Rectal smooth muscle tissue (tissue), 1 donor: ENCODE data around the gene KDM1A.

Experiments
- H3K27ac ChIP-seq: one replicate; pipeline ENCODE4 v1.7.0; 2013; ENCODE audit warnings: low read depth, low read length, inconsistent platforms
- H3K27me3 ChIP-seq: one replicate; pipeline ENCODE4 v1.7.0; 2013; ENCODE audit warnings: low read length; ENCODE audit not compliant: control insufficient read depth, insufficient read depth
- H3K36me3 ChIP-seq: one replicate; pipeline ENCODE4 v1.7.0; 2013; ENCODE audit warnings: low read length; ENCODE audit not compliant: control insufficient read depth, insufficient read depth
- H3K4me1 ChIP-seq: one replicate; pipeline ENCODE4 v1.7.0; 2013; ENCODE audit warnings: low read length; ENCODE audit not compliant: control insufficient read depth, insufficient read depth
- H3K4me3 ChIP-seq: one replicate; pipeline ENCODE4 v1.7.0; 2013; ENCODE audit warnings: low read length
- H3K9ac ChIP-seq: one replicate; pipeline ENCODE4 v1.7.0; 2013; ENCODE audit warnings: low read length

KDM1A gene

GRCh38 chr1:23051290-23051909, 32.1 kb downstream of the KDM1A start:
- Histone ChIP-seq H3K27ac (no peak overlapping the region), H3K36me3 (peaks cover 3% of the 10 kb centered on the region), H3K27me3 (no peaks in the 10 kb centered on the region), H3K9ac (no peak overlapping the region), H3K4me1 (no peaks in the 10 kb centered on the region), H3K4me3 (no peak overlapping the region)

GRCh38 chr1:23057301-23057700, 38.0 kb downstream of the KDM1A start:
- Histone ChIP-seq H3K27me3 (no peaks in the 10 kb centered on the region), H3K4me3 (no peak overlapping the region), H3K36me3 (peaks cover 3% of the 10 kb centered on the region), H3K9ac (no peak overlapping the region), H3K27ac (no peak overlapping the region), H3K4me1 (no peaks in the 10 kb centered on the region)

DNA sequence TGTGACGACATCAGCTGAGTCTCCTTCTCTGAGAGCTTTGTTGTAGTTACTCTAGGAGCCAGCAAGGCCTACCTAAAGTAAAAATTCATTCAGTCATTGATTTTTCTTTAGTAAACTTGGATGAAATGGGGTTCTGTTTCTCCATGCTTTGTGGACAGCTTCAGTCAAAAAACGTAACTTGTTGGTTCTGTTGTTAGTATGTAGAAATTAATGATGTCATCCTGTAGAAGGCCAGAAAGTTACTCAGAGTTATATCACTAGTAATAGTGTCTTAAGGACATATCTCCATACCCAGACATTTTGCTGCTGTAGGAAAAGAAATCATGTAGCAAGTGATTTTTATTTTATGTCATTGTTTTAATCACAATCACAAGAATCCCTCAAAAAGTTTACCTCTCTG, 43.0 kb downstream of the KDM1A start:
- no peaks in the 10 kb centered on the region for H3K27me3 ChIP-seq
- no peak overlapping the region for H3K27ac ChIP-seq
- no peaks in the 10 kb centered on the region for H3K4me1 ChIP-seq
- H3K36me3 ChIP-seq: peaks cover 10% of the 10 kb centered on the region
- H3K4me3 ChIP-seq: no peak overlapping the region
- no peak overlapping the region for H3K9ac ChIP-seq

- no peak overlapping the region for H3K9ac ChIP-seq
- H3K4me3 ChIP-seq: no peak overlapping the region
- H3K36me3 ChIP-seq: peaks cover 13% of the 10 kb centered on the region
- H3K4me1 ChIP-seq: no peaks in the 10 kb centered on the region
- H3K27me3 ChIP-seq: no peaks in the 10 kb centered on the region
- H3K27ac ChIP-seq: no peak overlapping the region
Measured at GRCh38 chr1:23065385-23065784, 46.1 kb downstream of the KDM1A start.

DNA sequence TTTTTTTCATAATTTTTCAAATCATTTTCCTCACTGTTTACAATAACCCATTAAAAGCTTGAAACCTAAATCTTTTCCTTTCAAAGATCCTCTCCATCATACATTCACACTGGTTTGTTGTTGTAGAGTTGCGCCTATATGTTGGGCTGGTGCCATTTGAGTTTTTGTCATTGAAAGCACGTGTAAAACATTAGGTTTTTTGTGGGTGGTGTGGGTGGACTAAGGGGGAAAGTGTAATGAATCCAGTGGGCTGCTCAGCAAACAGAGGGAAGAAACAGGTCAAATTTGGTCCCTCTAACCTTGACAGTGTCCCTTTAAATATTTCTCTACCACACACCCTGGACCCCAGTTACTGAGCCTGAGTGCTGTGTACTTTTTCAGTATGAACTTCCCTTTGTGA, 46.8 kb downstream of the KDM1A start:
- Histone ChIP-seq H3K27ac (no peak overlapping the region), H3K36me3 (peaks cover 13% of the 10 kb centered on the region), H3K4me1 (no peaks in the 10 kb centered on the region), H3K27me3 (no peaks in the 10 kb centered on the region), H3K9ac (no peak overlapping the region), H3K4me3 (no peak overlapping the region)

DNA sequence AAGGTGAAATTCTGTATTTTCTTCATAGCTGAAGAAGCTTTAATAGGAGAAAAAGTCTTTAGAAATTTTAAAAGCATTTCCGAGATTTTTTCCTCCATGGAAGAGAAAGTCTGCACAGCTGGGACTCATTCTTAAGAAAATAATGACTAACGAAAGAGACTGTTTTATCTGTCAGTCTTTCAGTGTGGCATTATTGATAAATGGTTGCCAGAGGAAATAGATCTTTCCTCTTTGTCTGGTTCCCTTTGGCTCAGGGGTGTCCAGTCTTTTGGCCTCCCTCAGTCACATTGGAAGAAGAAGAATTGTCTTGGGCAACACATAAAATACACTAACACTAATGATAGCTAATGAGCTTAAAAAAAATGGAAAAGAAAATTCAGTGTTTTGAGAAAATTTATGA, 49.9 kb downstream of the KDM1A start:
- Histone ChIP-seq H3K27me3 (no peaks in the 10 kb centered on the region), H3K9ac (no peak overlapping the region), H3K4me1 (no peaks in the 10 kb centered on the region), H3K36me3 (peaks cover 14% of the 10 kb centered on the region), H3K27ac (no peak overlapping the region), H3K4me3 (no peak overlapping the region)

GRCh38 chr1:23069675-23070074, 50.4 kb downstream of the KDM1A start:
- Histone ChIP-seq H3K9ac (no peak overlapping the region), H3K27me3 (no peaks in the 10 kb centered on the region), H3K4me3 (no peak overlapping the region), H3K27ac (no peak overlapping the region), H3K36me3 (peaks cover 14% of the 10 kb centered on the region), H3K4me1 (no peaks in the 10 kb centered on the region)

DNA sequence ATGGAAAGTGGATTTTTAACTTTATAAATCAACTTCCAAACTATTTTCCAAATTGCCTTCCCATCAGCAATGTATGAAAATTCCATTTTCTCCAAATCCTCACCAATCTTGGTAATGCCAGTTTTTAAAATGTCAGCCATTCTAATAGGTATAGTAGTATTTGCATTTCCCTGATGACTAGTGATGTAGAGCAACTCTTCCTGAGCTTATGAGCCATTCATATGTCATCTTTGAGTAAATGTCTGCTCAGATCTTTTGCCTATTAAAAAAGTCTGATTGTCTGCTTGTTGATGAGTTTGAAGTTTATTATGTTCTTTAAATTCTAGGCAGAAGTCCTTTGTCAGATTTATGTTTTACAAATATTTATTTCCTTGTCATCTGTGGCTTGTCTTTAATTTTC, 54.7 kb downstream of the KDM1A start:
- Histone ChIP-seq H3K27ac (no peak overlapping the region), H3K9ac (no peak overlapping the region), H3K4me3 (no peak overlapping the region), H3K4me1 (no peaks in the 10 kb centered on the region), H3K27me3 (no peaks in the 10 kb centered on the region), H3K36me3 (peaks cover 17% of the 10 kb centered on the region)

DNA sequence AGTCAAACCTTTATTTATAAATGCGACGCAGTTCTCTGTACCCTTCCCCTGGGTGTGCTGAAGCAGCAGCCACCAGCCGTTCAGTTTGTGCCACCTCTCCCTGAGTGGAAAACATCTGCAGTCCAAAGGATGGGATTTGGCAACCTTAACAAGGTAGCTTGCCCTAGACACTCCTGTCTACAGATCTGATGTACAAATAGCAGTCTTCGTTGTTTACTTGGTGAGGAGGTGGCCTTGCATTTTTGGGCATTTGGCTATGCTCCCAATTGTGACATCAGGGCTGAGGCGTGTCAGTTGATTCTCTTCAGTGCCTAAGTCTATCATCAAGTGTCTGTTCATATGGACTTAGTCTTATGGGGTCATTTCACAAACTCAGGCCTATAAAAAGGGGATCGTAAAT, 59.8 kb downstream of the KDM1A start:
- Histone ChIP-seq H3K27ac (no peak overlapping the region), H3K9ac (no peak overlapping the region), H3K4me3 (no peak overlapping the region), H3K27me3 (no peaks in the 10 kb centered on the region), H3K36me3 (peaks cover 33% of the 10 kb centered on the region), H3K4me1 (no peaks in the 10 kb centered on the region)

- Histone ChIP-seq H3K9ac (no peak overlapping the region), H3K27me3 (no peaks in the 10 kb centered on the region), H3K27ac (no peak overlapping the region), H3K4me3 (no peak overlapping the region), H3K4me1 (no peaks in the 10 kb centered on the region), H3K36me3 (peaks cover 38% of the 10 kb centered on the region)
Measured at GRCh38 chr1:23080885-23081284, 61.6 kb downstream of the KDM1A start.

- Histone ChIP-seq H3K27ac (no peak overlapping the region), H3K36me3 (peaks cover 38% of the 10 kb centered on the region), H3K27me3 (no peaks in the 10 kb centered on the region), H3K4me1 (no peaks in the 10 kb centered on the region), H3K4me3 (no peak overlapping the region), H3K9ac (no peak overlapping the region)
Measured at GRCh38 chr1:23081376-23081775, 62.1 kb downstream of the KDM1A start.

DNA sequence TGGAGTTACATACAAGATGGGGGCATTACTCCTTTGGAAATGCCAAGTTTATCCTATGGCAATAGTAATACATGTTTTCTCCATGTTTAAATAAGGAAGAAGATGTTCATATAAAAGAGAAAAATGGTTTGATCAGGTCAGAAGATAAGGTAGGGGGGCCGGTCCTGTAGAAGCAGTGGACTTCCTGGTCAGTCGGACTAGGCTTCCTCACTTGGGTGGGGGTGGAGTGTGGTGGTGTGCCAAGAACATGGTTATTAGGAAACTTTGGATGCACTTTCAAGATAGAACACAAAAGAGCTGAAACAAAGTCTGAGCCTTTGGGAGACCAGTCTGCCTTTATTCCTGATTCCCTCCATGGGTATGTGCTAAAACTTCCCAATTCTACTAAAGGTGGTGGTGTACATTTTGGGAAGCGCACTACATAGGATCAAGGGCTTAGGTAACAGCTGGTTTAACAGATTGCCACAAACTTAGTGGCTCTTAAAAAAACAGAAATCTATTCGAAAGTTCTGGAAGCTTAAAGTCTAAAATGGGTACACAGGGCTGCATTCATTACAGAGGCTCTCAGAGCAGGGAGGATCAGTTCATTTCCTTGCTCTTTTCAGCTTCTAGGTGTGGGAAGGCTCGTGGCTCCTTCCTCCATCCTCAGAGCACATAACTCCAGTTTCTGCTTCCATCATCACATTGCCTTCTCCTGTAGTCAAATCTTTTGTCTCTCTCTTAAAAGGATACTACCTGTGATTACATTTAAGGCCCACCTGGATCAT, 64.6 kb downstream of the KDM1A start:
- H3K36me3 ChIP-seq: peaks cover 34% of the 10 kb centered on the region
- H3K4me3 ChIP-seq: no peak overlapping the region
- no peak overlapping the region for H3K9ac ChIP-seq
- no peaks in the 10 kb centered on the region for H3K27me3 ChIP-seq
- no peak overlapping the region for H3K27ac ChIP-seq
- H3K4me1 ChIP-seq: no peaks in the 10 kb centered on the region

DNA sequence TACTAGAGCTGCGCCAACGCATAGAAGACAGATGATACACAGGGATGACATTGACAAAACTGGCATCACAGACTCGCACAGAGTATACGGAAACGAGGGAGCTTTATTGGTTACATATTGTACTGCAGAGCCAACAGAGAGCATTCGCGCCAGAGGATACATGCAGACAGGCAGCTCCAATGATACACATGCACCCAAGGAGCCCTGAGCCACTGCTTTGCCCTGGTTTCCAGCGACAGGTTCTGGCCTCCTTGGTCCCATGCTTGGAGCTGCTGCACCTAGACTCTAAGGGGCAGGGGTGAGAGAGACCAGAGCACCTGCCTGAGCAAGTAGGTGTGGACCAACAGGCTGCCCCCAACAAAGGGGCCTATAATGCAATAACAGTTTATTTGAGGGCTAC, 65.6 kb downstream of the KDM1A start:
- Histone ChIP-seq H3K4me3 (no peak overlapping the region), H3K4me1 (no peaks in the 10 kb centered on the region), H3K9ac (no peak overlapping the region), H3K36me3 (peaks cover 28% of the 10 kb centered on the region), H3K27me3 (no peaks in the 10 kb centered on the region), H3K27ac (no peak overlapping the region)
